Lower leg skin (tissue), 3 donors: ENCODE data around the gene BUD13.

Experiments used
- POLR2A ChIP-seq, 2 donors: fragments of 450-650 bp; IDR thresholded peaks; one replicate each; pipeline ENCODE4 v1.6.1; 2016 to 2017; ENCODE audit warnings: antibody characterized with exemption in 2 of 2, mild to moderate bottlenecking in 1 of 2, moderate library complexity in 1 of 2
- TF ChIP-seq, protein P1 (sequence below), 3 donors: fragments of 450-650 bp; IDR thresholded peaks; one replicate each; pipeline ENCODE4 v1.5.1; 2016; ENCODE audit warnings: antibody characterized with exemption in 3 of 3, mild to moderate bottlenecking in 3 of 3, moderate library complexity in 2 of 3

DNA sequence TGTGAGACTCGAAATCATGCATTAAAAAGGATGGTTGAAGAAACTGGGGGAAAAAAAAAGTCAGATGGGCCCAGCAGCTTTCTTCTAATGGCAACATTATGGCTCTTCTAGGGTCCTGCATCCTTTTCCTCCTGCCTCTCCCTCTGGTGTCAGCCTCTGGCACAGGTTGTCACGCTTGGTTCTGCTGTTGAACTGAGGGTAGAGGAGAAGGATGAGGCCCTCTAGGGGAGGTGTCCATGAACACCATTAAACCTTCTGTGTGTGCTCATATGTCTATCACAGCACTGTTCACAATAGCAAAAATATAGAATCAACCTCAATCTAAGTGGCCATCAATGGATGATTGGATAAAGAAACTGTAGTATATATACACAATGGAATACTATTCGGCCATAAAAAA is 36.0 kb downstream of the BUD13 start:
- no peak for TF ChIP-seq POLR2A (IDR thresholded peaks at IDR 0.05)
- TF ChIP-seq, protein P1, sequence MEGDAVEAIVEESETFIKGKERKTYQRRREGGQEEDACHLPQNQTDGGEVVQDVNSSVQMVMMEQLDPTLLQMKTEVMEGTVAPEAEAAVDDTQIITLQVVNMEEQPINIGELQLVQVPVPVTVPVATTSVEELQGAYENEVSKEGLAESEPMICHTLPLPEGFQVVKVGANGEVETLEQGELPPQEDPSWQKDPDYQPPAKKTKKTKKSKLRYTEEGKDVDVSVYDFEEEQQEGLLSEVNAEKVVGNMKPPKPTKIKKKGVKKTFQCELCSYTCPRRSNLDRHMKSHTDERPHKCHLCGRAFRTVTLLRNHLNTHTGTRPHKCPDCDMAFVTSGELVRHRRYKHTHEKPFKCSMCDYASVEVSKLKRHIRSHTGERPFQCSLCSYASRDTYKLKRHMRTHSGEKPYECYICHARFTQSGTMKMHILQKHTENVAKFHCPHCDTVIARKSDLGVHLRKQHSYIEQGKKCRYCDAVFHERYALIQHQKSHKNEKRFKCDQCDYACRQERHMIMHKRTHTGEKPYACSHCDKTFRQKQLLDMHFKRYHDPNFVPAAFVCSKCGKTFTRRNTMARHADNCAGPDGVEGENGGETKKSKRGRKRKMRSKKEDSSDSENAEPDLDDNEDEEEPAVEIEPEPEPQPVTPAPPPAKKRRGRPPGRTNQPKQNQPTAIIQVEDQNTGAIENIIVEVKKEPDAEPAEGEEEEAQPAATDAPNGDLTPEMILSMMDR (IDR thresholded peaks at IDR 0.05), result no peak
